ENCODE data around the gene LDHA.
"Not testable (repeated sequence)": the region's sequence is repeated elsewhere in the genome, so short reads cannot be mapped to it uniquely, and the experiment has no call there.

Gene LDHA

DNA sequence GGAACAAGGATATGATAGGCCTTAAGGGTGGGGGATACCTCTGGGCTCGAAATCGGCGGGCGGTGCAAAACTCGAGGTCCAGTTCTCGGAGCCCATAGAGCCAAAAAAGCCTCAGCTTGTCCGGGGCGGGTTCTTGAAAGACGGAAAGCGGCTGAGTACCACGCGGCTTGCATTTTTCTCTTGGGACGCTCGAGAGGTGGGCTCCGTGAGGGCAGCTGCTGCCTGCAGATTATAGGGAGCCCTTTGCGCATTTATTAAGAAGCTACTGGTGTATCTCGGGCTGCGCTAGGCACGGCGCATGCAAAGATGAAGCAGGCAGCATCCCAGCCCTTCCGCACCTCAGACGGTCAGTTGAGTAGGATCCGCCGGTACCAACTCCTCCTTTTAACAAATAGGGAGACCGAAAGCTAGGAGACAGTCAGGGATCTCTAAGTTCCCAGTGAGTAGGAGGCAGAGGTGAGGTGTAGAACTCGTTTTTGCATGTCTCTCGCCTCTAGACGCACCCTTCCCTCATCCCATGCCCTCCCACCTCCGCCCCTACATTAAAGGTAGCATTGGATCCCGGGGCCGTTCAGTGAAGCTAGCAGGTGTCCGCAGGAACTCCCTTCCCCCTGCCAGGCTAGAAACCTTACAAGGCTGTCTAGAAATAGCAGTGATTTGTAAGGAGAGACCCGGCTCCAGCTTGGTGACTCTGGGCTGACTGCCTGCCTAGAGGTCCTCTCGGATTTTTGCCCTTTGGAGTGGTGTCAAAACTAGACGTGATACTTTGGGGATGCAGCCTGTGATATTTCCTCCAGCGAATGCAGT lies 768 bp downstream of the LDHA start:
- DNase-seq, result peak; percentile 22 to 31

DNA sequence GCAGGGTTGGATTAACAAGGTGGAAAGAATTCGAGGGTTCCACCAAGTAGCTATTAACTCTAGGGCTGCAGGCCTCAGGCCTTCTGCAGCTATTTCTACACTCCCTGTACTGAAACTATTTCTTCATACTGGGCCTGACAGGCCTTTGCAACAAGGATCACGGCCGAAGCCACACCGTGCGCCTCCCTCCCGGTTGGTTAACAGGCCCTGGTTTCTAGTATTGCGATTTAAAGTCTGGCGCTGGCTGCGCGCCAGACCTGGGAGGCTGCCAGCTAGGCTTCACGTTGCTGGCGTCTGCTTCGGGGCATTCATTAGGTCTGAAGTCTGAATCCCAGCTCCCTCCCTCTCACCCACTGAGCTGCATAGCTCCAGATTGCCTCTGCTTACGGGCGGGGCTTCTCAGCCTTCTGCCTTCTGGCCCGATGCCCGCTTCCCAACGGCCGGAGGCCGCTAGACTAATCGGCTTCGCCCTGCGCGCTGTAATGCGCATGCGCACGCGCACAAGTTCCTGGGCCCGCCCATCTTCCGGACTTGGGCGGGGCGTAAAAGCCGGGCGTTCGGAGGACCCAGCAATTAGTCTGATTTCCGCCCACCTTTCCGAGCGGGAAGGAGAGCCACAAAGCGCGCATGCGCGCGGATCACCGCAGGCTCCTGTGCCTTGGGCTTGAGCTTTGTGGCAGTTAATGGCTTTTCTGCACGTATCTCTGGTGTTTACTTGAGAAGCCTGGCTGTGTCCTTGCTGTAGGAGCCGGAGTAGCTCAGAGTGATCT lies 1.6 kb downstream of the LDHA start:
- peak; percentile 93 for DNase-seq

- no peak for DNase-seq
These were observed 3.6 kb downstream of the LDHA start for GRCh38 chr11:18397921-18398320.

- DNase-seq, result not testable (repeated sequence)
These were observed 6.7 kb downstream of the LDHA start for GRCh38 chr11:18401077-18401476.

- no peak for DNase-seq
These were observed 9.7 kb downstream of the LDHA start for GRCh38 chr11:18404062-18404461.

DNA sequence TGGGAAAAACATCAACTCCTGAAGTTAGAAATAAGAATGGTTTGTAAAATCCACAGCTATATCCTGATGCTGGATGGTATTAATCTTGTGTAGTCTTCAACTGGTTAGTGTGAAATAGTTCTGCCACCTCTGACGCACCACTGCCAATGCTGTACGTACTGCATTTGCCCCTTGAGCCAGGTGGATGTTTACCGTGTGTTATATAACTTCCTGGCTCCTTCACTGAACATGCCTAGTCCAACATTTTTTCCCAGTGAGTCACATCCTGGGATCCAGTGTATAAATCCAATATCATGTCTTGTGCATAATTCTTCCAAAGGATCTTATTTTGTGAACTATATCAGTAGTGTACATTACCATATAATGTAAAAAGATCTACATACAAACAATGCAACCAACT lies 13.0 kb downstream of the LDHA start:
- DNase-seq, result not testable (repeated sequence)

- no peak for DNase-seq
These were observed 14.4 kb downstream of the LDHA start for GRCh38 chr11:18408558-18409291.

- DNase-seq, result no peak
These were observed 22.1 kb downstream of the LDHA start for GRCh38 chr11:18416459-18416858.

DNA sequence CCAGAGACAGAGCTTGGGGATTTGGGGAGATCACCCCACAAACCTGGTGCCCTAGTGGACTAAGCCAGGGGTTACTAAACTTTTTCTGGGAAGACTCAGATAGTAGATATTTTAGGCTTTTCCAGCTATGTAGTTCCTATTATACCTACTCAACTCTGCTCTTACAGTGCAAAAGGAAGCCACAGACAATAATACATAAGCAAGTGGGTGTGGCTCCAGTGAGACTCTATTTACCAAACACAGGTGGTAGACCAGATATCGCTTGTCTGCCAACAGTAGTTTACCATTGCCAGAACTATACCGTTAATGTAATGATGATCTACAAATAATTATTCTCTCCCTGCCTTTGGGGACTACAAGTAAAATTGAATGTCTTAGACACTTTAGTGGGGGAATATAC lies 24.7 kb downstream of the LDHA start:
- no peak for DNase-seq

- DNase-seq, result no peak
These were observed 25.7 kb downstream of the LDHA start for GRCh38 chr11:18420067-18420466.

DNA sequence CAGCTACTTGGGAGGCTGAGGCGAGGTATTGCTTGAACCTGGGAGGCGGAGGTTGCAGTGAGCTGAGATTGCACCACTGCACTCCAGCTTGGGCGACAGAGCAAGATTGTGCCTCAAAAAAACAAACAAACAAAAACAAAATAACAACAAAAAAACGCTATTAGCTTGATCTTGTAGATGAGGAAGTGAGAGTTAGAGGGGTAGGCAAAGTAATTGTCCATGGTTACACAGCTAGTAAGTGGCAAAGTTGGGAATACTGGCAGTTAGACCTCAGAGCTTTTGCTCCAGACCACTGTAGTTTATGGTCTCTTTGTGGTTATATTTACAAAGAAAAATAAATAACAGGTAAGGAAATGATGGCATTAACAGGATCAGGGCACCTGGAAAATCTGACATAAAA lies 32.9 kb downstream of the LDHA start:
- no peak for DNase-seq

- no peak for DNase-seq
These were observed 35.0 kb downstream of the LDHA start for GRCh38 chr11:18429332-18429731.

- DNase-seq, result no peak
These were observed 44.3 kb downstream of the LDHA start for GRCh38 chr11:18438691-18439090.

- DNase-seq, result no peak
These were observed 54.9 kb downstream of the LDHA start for GRCh38 chr11:18449251-18449650.

- no peak for DNase-seq
These were observed 58.6 kb downstream of the LDHA start for GRCh38 chr11:18452927-18453326.

DNA sequence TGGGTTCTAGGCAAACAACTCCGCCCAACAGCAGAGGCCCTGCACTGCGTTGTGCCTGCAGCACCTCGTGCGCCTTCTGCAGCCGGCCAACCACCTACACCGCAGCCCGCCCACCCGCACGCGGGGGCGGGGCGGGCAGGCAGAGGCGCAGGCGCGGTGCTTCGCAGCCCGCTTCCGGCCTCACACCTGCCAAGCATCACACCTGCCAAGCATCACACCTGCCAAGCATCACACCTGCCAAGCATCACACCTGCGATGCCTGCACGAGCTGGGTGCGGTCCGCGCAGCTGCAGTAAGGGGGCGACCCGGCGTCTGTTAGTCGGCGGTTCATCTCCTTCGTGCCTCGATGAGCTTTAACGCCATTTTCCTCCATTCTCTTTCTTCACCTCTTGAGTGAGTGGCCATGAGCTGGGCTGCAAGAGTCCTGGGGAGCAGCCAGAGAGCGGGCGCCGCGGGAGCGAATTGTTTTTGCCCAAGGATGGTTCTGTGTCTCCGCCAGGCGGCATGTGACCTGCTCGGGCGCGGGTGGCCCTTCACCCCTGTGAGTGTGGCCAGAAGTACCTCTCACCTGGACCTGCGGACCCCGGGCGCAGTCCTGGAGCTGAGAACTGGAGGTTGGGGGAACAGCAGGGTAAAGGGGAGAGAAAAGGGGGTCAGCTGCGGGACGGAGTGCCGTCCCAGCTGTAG lies 61.5 kb downstream of the LDHA start, which contains the start of gene LDHAL6A:
TSS of gene LDHAL6A (plus strand) at position 171 of the 687 bp plus-strand sequence. CDS start 825 bp downstream, outside the sequence.
- DNase-seq, result no peak

GRCh38 chr11:18457450-18457849 lies 63.1 kb downstream of the LDHA start:
- DNase-seq, result no peak
